Measurements from ENCODE around the gene PPM1D.

DNA sequence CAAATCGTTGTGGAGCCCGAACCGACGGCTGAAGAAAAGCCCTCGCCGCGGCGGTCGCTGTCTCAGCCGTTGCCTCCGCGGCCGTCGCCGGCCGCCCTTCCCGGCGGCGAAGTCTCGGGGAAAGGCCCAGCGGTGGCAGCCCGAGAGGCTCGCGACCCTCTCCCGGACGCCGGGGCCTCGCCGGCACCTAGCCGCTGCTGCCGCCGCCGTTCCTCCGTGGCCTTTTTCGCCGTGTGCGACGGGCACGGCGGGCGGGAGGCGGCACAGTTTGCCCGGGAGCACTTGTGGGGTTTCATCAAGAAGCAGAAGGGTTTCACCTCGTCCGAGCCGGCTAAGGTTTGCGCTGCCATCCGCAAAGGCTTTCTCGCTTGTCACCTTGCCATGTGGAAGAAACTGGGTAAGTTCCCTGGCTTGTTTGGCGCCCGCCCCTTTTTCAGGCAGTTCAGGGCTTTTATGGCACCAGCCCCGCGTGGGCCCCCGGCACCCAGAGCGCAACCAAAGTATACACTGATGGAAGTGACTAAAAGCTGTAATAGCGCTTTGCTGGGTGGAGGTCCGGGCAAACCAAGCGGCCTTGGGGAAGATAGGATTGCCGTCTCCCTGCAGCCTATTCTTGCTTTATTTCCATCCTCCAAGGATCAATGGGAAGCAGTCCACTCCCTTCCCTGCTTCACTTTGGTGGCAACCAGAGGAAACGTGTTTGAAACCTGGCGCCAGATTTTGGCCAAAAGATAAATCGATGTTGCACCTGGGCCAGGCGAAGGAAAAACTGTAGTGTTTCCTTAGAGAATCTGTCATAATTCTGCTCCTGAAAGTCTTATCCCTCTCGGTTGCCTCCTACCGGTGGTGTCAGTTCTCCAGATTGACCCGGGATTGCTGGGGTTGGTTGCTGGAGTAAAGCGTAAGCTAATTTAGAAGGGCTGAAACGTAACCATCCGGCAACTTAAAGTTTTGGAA lies 775 bp downstream of the PPM1D start:
- TF ChIP-seq, protein P1, sequence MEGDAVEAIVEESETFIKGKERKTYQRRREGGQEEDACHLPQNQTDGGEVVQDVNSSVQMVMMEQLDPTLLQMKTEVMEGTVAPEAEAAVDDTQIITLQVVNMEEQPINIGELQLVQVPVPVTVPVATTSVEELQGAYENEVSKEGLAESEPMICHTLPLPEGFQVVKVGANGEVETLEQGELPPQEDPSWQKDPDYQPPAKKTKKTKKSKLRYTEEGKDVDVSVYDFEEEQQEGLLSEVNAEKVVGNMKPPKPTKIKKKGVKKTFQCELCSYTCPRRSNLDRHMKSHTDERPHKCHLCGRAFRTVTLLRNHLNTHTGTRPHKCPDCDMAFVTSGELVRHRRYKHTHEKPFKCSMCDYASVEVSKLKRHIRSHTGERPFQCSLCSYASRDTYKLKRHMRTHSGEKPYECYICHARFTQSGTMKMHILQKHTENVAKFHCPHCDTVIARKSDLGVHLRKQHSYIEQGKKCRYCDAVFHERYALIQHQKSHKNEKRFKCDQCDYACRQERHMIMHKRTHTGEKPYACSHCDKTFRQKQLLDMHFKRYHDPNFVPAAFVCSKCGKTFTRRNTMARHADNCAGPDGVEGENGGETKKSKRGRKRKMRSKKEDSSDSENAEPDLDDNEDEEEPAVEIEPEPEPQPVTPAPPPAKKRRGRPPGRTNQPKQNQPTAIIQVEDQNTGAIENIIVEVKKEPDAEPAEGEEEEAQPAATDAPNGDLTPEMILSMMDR (IDR thresholded peaks at IDR 0.05), result peak; percentile 39 to 70
- TF ChIP-seq EP300 (IDR thresholded peaks at IDR 0.05), result no peak
- TF ChIP-seq POLR2AphosphoS5 (IDR thresholded peaks at IDR 0.05), result no peak
- TF ChIP-seq POLR2A (IDR thresholded peaks at IDR 0.05), result no peak

Measured in suprapubic skin (tissue), 4 donors.